Activated CD4-positive, alpha-beta memory T cell treated with anti-CD3 and anti-CD28 coated beads, Interleukin-2, amount 10 ng/mL, durations not matched to agents 7 days and 5 days (primary cell): Measurements from ENCODE around the gene HPGDS. TPM values are rescaled to one million over a fixed set of nuclear protein-coding genes. Genes with fewer than 3 reads are reported as not detected.
"Not testable (repeated sequence)": the region's sequence is repeated elsewhere in the genome, so short reads cannot be mapped to it uniquely, and the experiment has no call there.

Experiments
- CTCF ChIA-PET: fragments of 350-600 bp; sonication (Branson Sonifier 250); formaldehyde crosslinking; loops from one replicate; lab custom pipeline; 2021; ENCODE audit warnings: antibody characterized with exemption, inconsistent platforms; lab: Charles Lee
- POLR2A ChIA-PET: fragments of 350-600 bp; sonication (Branson Sonifier 250); formaldehyde crosslinking; loops from one replicate; lab custom pipeline; 2021; ENCODE audit warnings: antibody characterized with exemption; lab: Charles Lee
- DNase-seq: peaks from one replicate; pipeline ENCODE4 v3.0.0-alpha.2; 2020
- H3K27ac Mint-ChIP-seq: one replicate; pipeline ENCODE4 v1.8.0; 2021; ENCODE audit warnings: mild to moderate bottlenecking, mixed read lengths
- H3K27me3 Mint-ChIP-seq: one replicate; pipeline ENCODE4 v1.8.0; 2021; ENCODE audit warnings: mixed read lengths
- H3K36me3 Mint-ChIP-seq: one replicate; pipeline ENCODE4 v1.8.0; 2021; ENCODE audit warnings: low read depth, mixed read lengths
- H3K4me1 Mint-ChIP-seq: one replicate; pipeline ENCODE4 v1.8.0; 2021; ENCODE audit warnings: mixed read lengths
- H3K4me3 Mint-ChIP-seq: one replicate; pipeline ENCODE4 v1.8.0; 2021; ENCODE audit warnings: mild to moderate bottlenecking, mixed read lengths
- H3K9me3 Mint-ChIP-seq: one replicate; pipeline ENCODE4 v1.8.0; 2021; ENCODE audit warnings: mixed read lengths
- total RNA-seq, 2 experiments: library from RNA; stranded (reverse); gene quantifications; one replicate each; pipeline ENCODE4 v1.2.3, GENCODE V29; 2021

Gene HPGDS
- total RNA-seq, 2 experiments from 2014 or later, result 1.3 to 1.5 TPM

DNA sequence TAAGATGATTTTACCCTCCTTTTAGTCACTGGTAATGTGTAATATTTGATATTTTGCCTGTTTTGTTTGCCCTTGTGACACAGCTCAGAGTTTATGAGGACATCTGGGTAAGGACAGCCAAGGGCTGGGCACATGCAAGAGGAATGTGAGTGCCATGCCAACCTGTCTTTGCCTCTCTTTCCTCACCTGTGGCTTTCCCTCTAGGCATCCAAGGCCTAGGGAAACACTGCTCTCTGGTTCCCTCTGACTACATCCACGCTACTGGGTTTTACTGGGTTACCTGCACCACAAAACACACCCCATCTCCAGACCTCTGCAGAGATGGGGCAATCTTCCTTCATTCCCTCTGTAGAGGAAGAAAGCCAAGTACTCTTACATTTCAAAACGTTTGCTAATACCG, 7.7 kb downstream of the HPGDS start:
- no peak for DNase-seq
- Mint-ChIP-seq H3K4me1 (peaks cover 21% of the 10 kb centered on the region), H3K9me3 (no peaks in the 10 kb centered on the region), H3K36me3 (no peaks in the 10 kb centered on the region), H3K27ac (no peak overlapping the region), H3K27me3 (peaks cover 1% of the 10 kb centered on the region), H3K4me3 (no peak overlapping the region)
- ChIA-PET CTCF (no interaction called here), POLR2A (no interaction called here)

DNA sequence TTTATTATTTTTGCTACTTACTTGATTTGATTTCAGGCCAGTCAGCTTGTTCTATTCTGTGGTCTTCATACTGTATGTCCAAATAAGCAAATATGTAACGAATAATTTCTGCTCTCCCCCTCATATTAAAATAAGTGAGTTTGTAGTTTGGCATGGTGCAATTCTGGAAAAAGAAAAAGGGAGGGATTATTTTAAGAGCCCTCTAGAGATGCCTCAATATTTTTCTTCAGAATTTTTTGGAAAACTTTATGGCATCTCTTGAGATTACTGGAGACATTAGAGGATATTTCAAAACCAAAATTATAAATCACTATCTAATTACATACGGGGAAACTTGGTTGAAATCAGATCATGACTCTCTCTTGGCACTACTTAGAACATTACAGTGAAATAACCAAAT, 8.2 kb downstream of the HPGDS start:
- no peak overlapping the region for H3K27ac Mint-ChIP-seq
- CTCF ChIA-PET, result no interaction called here
- no peak for DNase-seq
- POLR2A ChIA-PET, result no interaction called here
- H3K4me1 Mint-ChIP-seq, result peaks cover 17% of the 10 kb centered on the region
- no peaks in the 10 kb centered on the region for H3K36me3 Mint-ChIP-seq
- no peaks in the 10 kb centered on the region for H3K9me3 Mint-ChIP-seq
- peaks cover 4% of the 10 kb centered on the region for H3K27me3 Mint-ChIP-seq
- no peak overlapping the region for H3K4me3 Mint-ChIP-seq

DNA sequence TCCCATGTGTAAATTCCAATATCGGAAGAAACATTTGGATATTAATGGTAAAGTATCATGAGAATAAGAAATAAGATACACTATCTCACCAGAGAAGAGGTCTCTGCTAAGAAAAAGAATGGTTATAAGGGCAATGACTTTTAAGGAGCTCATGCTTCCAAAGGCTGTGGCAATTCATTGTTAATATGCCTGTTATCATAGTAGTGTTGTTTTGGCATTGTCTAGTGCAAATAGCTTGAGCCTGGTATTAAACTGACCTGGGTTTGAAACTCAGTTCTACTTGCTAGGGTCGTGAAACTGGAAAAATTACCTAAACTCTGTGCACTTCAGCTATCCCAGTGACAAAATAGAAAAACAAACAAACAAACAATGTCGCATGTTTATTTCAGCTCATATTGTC, 8.8 kb downstream of the HPGDS start:
- CTCF ChIA-PET, result no interaction called here
- Mint-ChIP-seq H3K27me3 (peaks cover 4% of the 10 kb centered on the region), H3K4me3 (no peak overlapping the region), H3K27ac (no peak overlapping the region), H3K36me3 (no peaks in the 10 kb centered on the region), H3K9me3 (no peaks in the 10 kb centered on the region), H3K4me1 (peaks cover 12% of the 10 kb centered on the region)
- POLR2A ChIA-PET, result no interaction called here
- DNase-seq, result no peak

DNA sequence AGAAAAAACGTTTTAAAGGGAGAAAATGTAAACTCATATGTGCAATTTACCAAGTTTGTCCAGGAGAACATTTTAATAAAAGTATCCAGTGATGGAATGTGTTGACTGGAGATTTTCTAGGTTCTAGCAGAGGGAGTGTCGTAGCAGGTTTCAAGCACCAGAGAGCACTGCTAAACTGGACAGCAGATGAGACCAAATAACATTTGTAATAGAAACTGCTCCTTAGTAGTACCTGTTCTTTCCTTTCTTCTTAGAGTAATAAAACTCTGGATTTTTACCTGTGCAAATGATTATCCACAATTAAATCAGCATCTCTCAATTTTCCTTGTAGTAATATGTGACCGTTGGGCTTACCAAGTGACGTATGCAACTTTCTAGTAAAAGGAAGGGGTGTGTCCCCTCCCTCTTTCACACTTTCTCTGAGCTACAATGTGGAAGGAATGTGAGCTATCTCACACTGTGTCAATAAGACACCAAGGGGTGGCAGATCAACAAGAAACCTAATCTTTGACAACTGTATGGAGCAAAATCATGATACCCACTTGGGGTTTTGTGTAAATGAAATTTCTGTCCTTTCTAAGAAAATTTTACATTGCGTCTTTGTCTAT, 9.5 kb downstream of the HPGDS start:
- no peak overlapping the region for H3K4me3 Mint-ChIP-seq
- H3K4me1 Mint-ChIP-seq, result peaks cover 6% of the 10 kb centered on the region
- H3K9me3 Mint-ChIP-seq, result no peaks in the 10 kb centered on the region
- no peaks in the 10 kb centered on the region for H3K36me3 Mint-ChIP-seq
- POLR2A ChIA-PET, result no interaction called here
- DNase-seq, result no peak
- H3K27ac Mint-ChIP-seq, result no peak overlapping the region
- H3K27me3 Mint-ChIP-seq, result peaks cover 4% of the 10 kb centered on the region
- CTCF ChIA-PET, result no interaction called here

DNA sequence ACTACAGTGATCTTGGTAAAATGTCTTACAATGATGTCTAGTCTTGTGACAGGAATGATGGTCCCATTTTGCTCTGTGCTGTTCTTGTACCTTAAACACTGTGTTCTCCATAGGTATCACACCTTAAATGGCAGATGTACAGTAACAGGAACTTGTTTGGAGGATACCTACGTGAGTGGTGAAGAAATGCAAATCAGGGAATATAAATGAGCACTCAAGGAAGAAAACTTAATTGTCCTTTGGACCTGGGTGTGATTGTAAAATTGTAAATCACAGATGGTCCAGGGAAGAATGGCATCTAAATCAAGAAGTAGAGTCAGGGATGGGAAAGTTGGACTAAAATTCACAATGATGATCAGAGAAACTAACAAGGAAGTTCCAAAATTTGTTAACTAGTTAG, 12.7 kb downstream of the HPGDS start:
- ChIA-PET POLR2A (no interaction called here), CTCF (no interaction called here)
- Mint-ChIP-seq H3K4me1 (peaks cover 6% of the 10 kb centered on the region), H3K9me3 (peaks cover 14% of the 10 kb centered on the region), H3K4me3 (no peak overlapping the region), H3K36me3 (peaks cover 6% of the 10 kb centered on the region), H3K27ac (no peak overlapping the region), H3K27me3 (peaks cover 4% of the 10 kb centered on the region)
- DNase-seq, result no peak

DNA sequence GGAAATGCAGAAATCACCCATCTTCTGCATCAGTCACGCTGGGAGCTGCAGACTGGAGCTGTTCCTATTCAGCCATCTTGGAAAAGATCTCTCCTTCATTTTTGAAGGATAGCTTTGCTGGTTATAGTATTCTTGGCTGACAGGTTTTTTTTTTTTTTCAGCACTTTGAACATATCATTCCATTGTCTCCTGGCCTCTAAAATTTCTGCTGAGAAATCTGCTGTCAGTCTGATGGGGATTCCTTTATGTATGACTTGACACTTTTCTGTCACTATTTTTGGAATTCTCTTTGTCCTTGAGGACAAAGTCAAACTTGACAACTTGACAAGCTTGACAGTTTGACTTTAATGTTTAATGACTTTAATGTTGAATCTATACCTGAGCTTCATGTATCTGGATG, 16.8 kb downstream of the HPGDS start:
- no peaks in the 10 kb centered on the region for H3K4me1 Mint-ChIP-seq
- H3K27ac Mint-ChIP-seq, result no peak overlapping the region
- H3K9me3 Mint-ChIP-seq, result peaks cover 16% of the 10 kb centered on the region
- peaks cover 10% of the 10 kb centered on the region for H3K27me3 Mint-ChIP-seq
- no peak for DNase-seq
- POLR2A ChIA-PET, result no interaction called here
- no peak overlapping the region for H3K4me3 Mint-ChIP-seq
- CTCF ChIA-PET, result no interaction called here
- H3K36me3 Mint-ChIP-seq, result peaks cover 6% of the 10 kb centered on the region

DNA sequence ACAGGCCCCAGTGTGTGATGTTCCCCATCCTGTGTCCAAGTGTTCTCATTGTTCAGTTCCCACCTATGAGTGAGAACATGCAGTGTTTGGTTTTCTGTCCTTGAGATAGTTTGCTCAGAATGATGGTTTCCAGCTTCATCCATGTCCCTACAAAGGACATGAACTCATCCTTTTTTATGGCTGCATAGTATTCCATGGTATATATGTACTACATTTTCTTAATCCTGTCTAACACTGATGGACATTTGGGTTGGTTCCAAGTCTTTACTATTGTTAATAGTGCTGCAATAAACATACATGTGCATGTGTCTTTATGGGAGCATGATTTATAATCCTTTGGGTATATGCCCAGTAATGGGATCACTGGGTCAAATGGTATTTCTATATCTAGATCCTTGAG, 22.7 kb downstream of the HPGDS start:
- H3K27ac Mint-ChIP-seq, DNase-seq, H3K9me3 Mint-ChIP-seq, H3K36me3 Mint-ChIP-seq, POLR2A ChIA-PET, H3K27me3 Mint-ChIP-seq, CTCF ChIA-PET, H3K4me3 Mint-ChIP-seq, H3K4me1 Mint-ChIP-seq: not testable (repeated sequence)

DNA sequence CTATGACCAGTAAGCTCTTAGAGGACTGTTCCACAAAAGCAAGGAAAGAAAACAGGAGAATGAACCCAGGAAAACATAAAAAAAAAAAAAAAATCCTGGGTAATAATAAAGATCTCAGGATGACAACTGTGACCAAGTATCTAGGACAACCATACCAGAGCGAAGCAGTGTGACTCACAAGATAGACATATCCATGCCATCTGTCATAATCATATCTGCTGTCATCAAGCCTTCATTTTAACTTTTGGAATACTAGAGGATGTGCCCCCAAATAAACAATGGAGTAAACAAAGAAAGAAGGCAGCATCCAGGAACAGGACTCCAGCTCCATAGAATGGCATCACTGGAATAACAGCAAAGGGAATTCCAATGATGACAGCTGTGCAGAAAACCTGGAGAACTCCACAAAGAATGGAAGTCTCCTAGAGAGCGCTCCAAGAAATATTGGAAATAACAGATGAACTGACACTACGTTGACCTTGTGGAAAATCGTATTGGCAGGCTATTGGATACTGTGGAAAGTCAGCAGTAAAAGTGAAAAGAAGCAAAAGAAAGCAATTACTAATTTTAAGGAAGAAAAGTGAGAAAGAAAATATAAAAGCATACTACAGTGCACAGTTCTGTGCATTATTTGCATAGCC, 35.3 kb downstream of the HPGDS start:
- H3K4me1 Mint-ChIP-seq, result peaks cover 5% of the 10 kb centered on the region
- ChIA-PET CTCF (no interaction called here), POLR2A (no interaction called here)
- H3K36me3 Mint-ChIP-seq, result no peaks in the 10 kb centered on the region
- DNase-seq, result no peak
- H3K9me3 Mint-ChIP-seq, result no peaks in the 10 kb centered on the region
- no peak overlapping the region for H3K4me3 Mint-ChIP-seq
- H3K27me3 Mint-ChIP-seq, result no peaks in the 10 kb centered on the region
- H3K27ac Mint-ChIP-seq, result no peak overlapping the region

DNA sequence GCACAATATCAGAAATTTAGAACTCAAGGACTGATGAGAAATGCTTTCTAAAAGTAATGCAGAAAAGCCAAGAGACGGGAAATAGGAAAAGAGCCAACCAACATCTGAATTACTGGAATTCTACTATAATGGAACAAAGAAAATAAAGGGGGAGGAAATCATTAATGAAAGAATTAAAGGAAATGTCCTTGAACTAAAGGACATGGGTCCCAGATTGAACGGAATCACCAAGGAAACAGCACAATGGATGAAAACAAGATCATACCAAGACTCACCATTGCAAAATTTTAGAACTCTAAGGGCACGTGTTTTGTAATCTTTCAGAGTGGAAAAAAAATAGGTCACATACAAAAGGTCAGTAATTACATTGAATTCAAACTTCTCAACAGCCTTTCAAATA, 35.9 kb downstream of the HPGDS start:
- POLR2A ChIA-PET, result no interaction called here
- no peaks in the 10 kb centered on the region for H3K27me3 Mint-ChIP-seq
- H3K36me3 Mint-ChIP-seq, result no peaks in the 10 kb centered on the region
- no peak overlapping the region for H3K27ac Mint-ChIP-seq
- H3K4me3 Mint-ChIP-seq, result no peak overlapping the region
- H3K9me3 Mint-ChIP-seq, result no peaks in the 10 kb centered on the region
- no peak for DNase-seq
- H3K4me1 Mint-ChIP-seq, result peaks cover 5% of the 10 kb centered on the region
- CTCF ChIA-PET, result interaction anchor here (1.4 kb wide), 1 partner anchor 100 kb away, joined by 5 read pairs; no protein-coding TSS in a partner anchor

DNA sequence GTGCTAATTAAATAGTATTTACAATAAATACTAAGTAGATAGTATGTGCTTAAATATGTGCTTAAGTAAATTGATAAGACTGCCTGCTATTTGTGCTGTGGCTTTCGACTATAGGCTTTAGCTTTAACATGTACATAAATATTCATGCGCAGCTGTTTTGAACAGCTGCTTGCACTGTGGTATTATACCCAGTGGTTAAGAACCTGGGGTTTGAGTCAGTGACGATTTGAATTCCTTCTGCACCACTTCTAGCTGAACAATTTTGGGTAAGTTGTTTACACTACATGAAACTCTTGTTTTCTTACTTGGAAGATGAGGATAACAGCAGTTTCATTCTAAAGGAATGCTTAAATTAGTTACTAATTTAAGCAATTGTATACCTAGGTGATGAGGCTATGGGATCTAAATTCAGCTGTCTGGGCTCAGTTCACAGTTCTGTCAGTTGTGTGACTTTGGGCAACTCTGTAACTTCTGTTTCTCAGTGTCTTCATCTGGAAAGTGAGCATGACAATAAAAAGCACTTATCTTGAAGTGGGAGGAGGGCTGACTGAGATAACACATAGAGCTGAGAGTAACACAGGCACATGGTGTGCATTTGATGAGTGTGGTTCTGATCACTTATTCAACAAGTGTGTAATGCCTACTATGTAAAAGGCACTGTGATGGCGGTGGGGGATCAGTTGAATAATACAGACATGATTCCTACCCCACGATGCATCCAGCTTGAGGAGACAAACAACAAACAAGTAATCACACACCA, 37.0 kb downstream of the HPGDS start:
- Mint-ChIP-seq H3K27me3 (no peaks in the 10 kb centered on the region), H3K4me1 (peaks cover 5% of the 10 kb centered on the region), H3K9me3 (no peaks in the 10 kb centered on the region), H3K4me3 (no peak overlapping the region), H3K27ac (no peak overlapping the region), H3K36me3 (no peaks in the 10 kb centered on the region)
- CTCF ChIA-PET, result interaction anchor here (0.6 to 1.4 kb wide), 3 partner anchors 16 to 434 kb away, joined by 3 to 5 read pairs (median 3); no protein-coding TSS in a partner anchor
- POLR2A ChIA-PET, result interaction anchor here (1.0 kb wide), 1 partner anchor 353 kb away, joined by 3 read pairs; no protein-coding TSS in a partner anchor
- DNase-seq, result no peak

DNA sequence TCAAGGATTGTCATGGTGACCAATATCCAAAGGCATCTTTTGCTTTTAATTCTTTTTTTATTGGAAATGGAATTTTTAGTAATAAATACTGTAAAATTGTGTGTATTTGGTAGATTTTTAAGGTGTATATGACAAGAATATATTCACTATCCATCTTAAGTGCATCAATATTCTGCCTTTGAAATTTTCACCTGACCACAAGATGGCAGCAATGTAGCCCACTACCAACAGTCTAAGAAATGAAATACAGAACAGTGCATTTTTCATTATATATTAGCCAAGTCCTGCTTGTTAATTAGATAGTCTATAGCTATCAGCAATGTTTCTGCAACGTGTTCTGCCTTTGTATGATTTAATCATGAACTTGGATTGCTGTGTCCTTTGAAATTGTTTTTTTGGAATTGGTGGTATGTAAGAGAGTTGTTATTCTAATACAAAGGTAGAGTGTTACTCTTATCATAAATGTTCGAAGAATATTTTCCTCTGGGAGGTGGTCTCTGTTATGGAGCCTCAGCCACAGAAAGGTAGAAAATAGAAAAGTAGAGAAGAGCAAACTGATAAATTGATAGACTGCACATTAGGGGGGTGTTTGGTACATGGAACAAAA, 38.2 kb downstream of the HPGDS start:
- H3K9me3 Mint-ChIP-seq, result no peaks in the 10 kb centered on the region
- CTCF ChIA-PET, result interaction anchor here (1.0 to 1.4 kb wide), 3 partner anchors 15 to 86 kb away, joined by 3 to 4 read pairs (median 3); no protein-coding TSS in a partner anchor

DNA sequence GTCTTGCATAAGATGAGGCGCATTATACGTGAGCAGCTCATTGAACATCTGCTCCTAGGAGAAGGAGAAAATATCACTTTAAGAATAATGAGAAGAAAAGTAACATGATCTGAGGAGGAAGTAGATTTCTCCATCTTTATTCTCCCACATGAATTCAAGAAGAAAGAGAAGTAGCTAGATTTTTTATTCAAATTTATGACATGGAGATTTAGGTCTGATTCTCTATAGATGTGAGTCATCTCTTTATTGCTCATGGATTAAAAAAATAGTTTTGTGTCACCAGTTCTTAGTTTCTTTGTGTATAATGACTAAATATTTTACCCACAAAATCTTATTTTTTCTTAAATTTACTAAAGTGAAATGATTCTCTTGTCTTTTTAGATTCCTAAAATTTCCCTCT, 40.4 kb downstream of the HPGDS start:
- ChIA-PET CTCF (interaction anchor here (1.4 kb wide), 1 partner anchor 295 kb away, joined by 3 read pairs; no protein-coding TSS in a partner anchor), POLR2A (no interaction called here)
- H3K27me3 Mint-ChIP-seq, result no peaks in the 10 kb centered on the region
- H3K27ac Mint-ChIP-seq, result no peak overlapping the region
- no peak overlapping the region for H3K4me3 Mint-ChIP-seq
- H3K4me1 Mint-ChIP-seq, result peaks cover 5% of the 10 kb centered on the region
- no peaks in the 10 kb centered on the region for H3K9me3 Mint-ChIP-seq
- H3K36me3 Mint-ChIP-seq, result no peaks in the 10 kb centered on the region
- DNase-seq, result no peak

More for the DNA sequence above, 38.2 kb downstream of the HPGDS start:
- no peak overlapping the region for H3K4me3 Mint-ChIP-seq
- H3K36me3 Mint-ChIP-seq, result no peaks in the 10 kb centered on the region
- H3K27me3 Mint-ChIP-seq, result no peaks in the 10 kb centered on the region
- POLR2A ChIA-PET, result no interaction called here
- no peak for DNase-seq
- H3K4me1 Mint-ChIP-seq, result peaks cover 5% of the 10 kb centered on the region
- no peak overlapping the region for H3K27ac Mint-ChIP-seq

DNA sequence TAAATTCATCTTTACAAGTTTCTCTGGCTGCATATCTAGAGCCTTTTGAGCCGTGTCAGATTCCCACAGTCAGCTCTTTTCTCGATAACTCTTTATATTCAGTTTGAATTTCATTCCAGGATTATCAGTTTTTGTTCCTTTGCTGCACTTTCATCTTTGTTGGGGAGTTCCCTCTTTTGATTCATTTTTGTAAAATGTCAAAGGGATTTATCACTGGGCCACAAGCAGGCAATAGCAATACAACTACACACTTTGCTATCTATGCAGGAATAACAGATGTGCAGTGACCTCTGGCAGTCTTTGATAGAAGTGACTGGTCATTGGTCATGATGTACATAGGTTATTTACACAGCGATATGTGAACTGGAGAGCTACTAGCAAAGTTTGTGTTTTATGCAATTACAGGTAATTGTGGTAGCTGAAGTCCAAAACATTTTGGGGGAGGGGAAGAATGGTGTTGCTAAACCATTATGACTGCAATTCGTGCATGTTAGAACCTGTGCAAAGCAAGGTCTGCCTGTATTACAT, 43.8 kb downstream of the HPGDS start:
- no peak overlapping the region for H3K4me3 Mint-ChIP-seq
- H3K27ac Mint-ChIP-seq, result no peak overlapping the region
- DNase-seq, result no peak
- CTCF ChIA-PET, result no interaction called here
- no peaks in the 10 kb centered on the region for H3K4me1 Mint-ChIP-seq
- H3K9me3 Mint-ChIP-seq, result no peaks in the 10 kb centered on the region
- POLR2A ChIA-PET, result no interaction called here
- H3K27me3 Mint-ChIP-seq, result no peaks in the 10 kb centered on the region
- H3K36me3 Mint-ChIP-seq, result no peaks in the 10 kb centered on the region
